GM23338 (cell line): ENCODE data around the gene SETD1A. TPM values are rescaled to one million over a fixed set of nuclear protein-coding genes. Genes with fewer than 3 reads are reported as not detected.

ENCODE experiments used
- ATAC-seq: fragments of 200-7000 bp; cut with Tn5 transposase; 3 replicates; pipeline ENCODE4 v1.9.1; 2020
- DNase-seq: peaks from one replicate; pipeline ENCODE4 v3.0.0-alpha.2; 2015; ENCODE audit warnings: low spot score
- H2AFZ ChIP-seq: fragments of 200-600 bp; sonication (generic); 2 replicates; pipeline ENCODE4 v1.8.0; 2016; ENCODE audit warnings: antibody characterized with exemption, mild to moderate bottlenecking, moderate library complexity
- H3F3A ChIP-seq: fragments of 200-600 bp; sonication (generic); replicated peaks from 2 replicates; pipeline ENCODE4 v1.8.0; 2017; ENCODE audit warnings: antibody characterized with exemption, mixed run types, low read depth
- H3K27ac ChIP-seq: fragments of 200-600 bp; sonication (generic); 2 replicates; pipeline ENCODE4 v1.6.1; 2016; ENCODE audit warnings: low read depth
- H3K27me3 ChIP-seq: fragments of 200-600 bp; sonication (generic); 2 replicates; pipeline ENCODE4 v1.8.0; 2016; ENCODE audit warnings: mild to moderate bottlenecking, mixed run types, moderate library complexity; ENCODE audit not compliant: insufficient read depth
- H3K36me3 ChIP-seq: fragments of 200-600 bp; sonication (generic); 2 replicates; pipeline ENCODE4 v1.8.0; 2016; ENCODE audit warnings: mild to moderate bottlenecking; ENCODE audit not compliant: insufficient read depth
- H3K4me1 ChIP-seq: fragments of 200-600 bp; sonication (generic); 2 replicates; pipeline ENCODE4 v1.8.0; 2016; ENCODE audit warnings: mild to moderate bottlenecking, moderate library complexity; ENCODE audit not compliant: insufficient read depth
- H3K4me2 ChIP-seq: fragments of 200-600 bp; sonication (generic); 2 replicates; pipeline ENCODE4 v1.7.1; 2017; ENCODE audit warnings: mixed run types
- H3K4me3 ChIP-seq: fragments of 200-600 bp; sonication (generic); 2 replicates; pipeline ENCODE4 v1.6.1; 2016; ENCODE audit warnings: mixed run types
- H3K79me2 ChIP-seq: fragments of 200-600 bp; sonication (generic); replicated peaks from 2 replicates; pipeline ENCODE4 v1.8.0; 2017; ENCODE audit warnings: mild to moderate bottlenecking; ENCODE audit not compliant: insufficient read depth
- H3K9me2 ChIP-seq: fragments of 200-600 bp; sonication (generic); 2 replicates; pipeline ENCODE4 v1.8.0; 2017; ENCODE audit not compliant: insufficient read depth
- H4K20me1 ChIP-seq: fragments of 200-600 bp; sonication (generic); replicated peaks from 2 replicates; pipeline ENCODE4 v1.8.0; 2017; ENCODE audit warnings: mild to moderate bottlenecking; ENCODE audit not compliant: insufficient read depth
- H3K27ac Mint-ChIP-seq: 2 replicates; pipeline ENCODE4 v1.8.0; 2020; ENCODE audit warnings: inconsistent platforms, mild to moderate bottlenecking, moderate library complexity, mixed read lengths
- H3K27me3 Mint-ChIP-seq: 3 replicates; pipeline ENCODE4 v1.8.0; 2022; ENCODE audit warnings: low read depth, mild to moderate bottlenecking, moderate library complexity, mixed read lengths, inconsistent platforms; ENCODE audit not compliant: insufficient read depth, poor library complexity
- H3K36me3 Mint-ChIP-seq: 3 replicates; pipeline ENCODE4 v1.8.0; 2021; ENCODE audit warnings: low read depth, mild to moderate bottlenecking, inconsistent platforms, moderate library complexity, mixed read lengths
- H3K4me1 Mint-ChIP-seq: 3 replicates; pipeline ENCODE4 v1.8.0; 2020; ENCODE audit warnings: mild to moderate bottlenecking, inconsistent platforms, mixed read lengths
- H3K4me3 Mint-ChIP-seq: 3 replicates; pipeline ENCODE4 v1.8.0; 2021; ENCODE audit warnings: moderate library complexity, mild to moderate bottlenecking, inconsistent platforms, mixed read lengths
- H3K9me3 Mint-ChIP-seq: 3 replicates; pipeline ENCODE4 v1.8.0; 2020; ENCODE audit warnings: moderate library complexity, mild to moderate bottlenecking, inconsistent platforms, mixed read lengths
- CREB1 ChIP-seq: fragments of 250-450 bp; sonication (Bioruptor Pico); IDR thresholded peaks from 2 replicates; pipeline ENCODE4 v1.5.0; 2020; ENCODE audit warnings: low read depth, mild to moderate bottlenecking, moderate library complexity
- EZH2 ChIP-seq: fragments of 200-600 bp; sonication (generic); IDR thresholded peaks from one replicate; pipeline ENCODE4 v1.8.0; 2017; ENCODE audit warnings: antibody characterized with exemption, mild to moderate bottlenecking, low read depth; ENCODE audit not compliant: unreplicated experiment
- JUNB ChIP-seq: IDR thresholded peaks from one replicate; pipeline ENCODE4 v1.6.1; 2016; ENCODE audit warnings: antibody characterized with exemption; ENCODE audit not compliant: unreplicated experiment
- NANOG ChIP-seq: IDR thresholded peaks from 2 replicates; pipeline ENCODE4 v1.6.1; 2016; ENCODE audit warnings: antibody characterized with exemption, borderline replicate concordance
- POLR2AphosphoS5 ChIP-seq: IDR thresholded peaks from 2 replicates; pipeline ENCODE4 v1.6.1; 2016; ENCODE audit warnings: antibody characterized with exemption, low read depth
- ZNF114 ChIP-seq: fragments of 250-450 bp; sonication (Bioruptor Pico); IDR thresholded peaks from 2 replicates; pipeline ENCODE4 v1.5.0; 2020; ENCODE audit warnings: mild to moderate bottlenecking, moderate library complexity
- ZNF331 ChIP-seq: fragments of 250-450 bp; sonication (Bioruptor Pico); IDR thresholded peaks from 2 replicates; pipeline ENCODE4 v1.5.0; 2020; ENCODE audit warnings: low read depth, mild to moderate bottlenecking, moderate library complexity
- polyA plus RNA-seq: library from polyadenylated mRNA; unstranded; fragments of >200 nt; fragmentation: Nextera tagmentation; extraction: Ambion mirVana; gene quantifications from 2 replicates; pipeline ENCODE4 v1.2.1, GENCODE V29; 2016
- total RNA-seq: library from RNA; depleted of rRNA; stranded (reverse); fragments of >200 nt; shearing (Covaris generic); gene quantifications from 2 replicates; pipeline ENCODE4 v1.2.3, GENCODE V29; 2014
- TF ChIP-seq, protein P1 (sequence below), 2 experiments: fragments of 200-600 bp in 1 of 2; sonication (generic) in 1 of 2; conservative IDR thresholded peaks; 2 replicates each; pipeline versions ENCODE4 v1.5.1 to v1.6.1; 2016 to 2017; ENCODE audit warnings: antibody characterized with exemption in 2 of 2, low read depth in 2 of 2, mild to moderate bottlenecking in 2 of 2, moderate library complexity in 1 of 2
- TF ChIP-seq, protein P2 (sequence below): IDR thresholded peaks from 2 replicates; pipeline ENCODE4 v1.6.1; 2016; ENCODE audit warnings: antibody characterized with exemption
- TF ChIP-seq, protein P3 (sequence below): IDR thresholded peaks from one replicate; pipeline ENCODE4 v1.6.1; 2018; ENCODE audit warnings: antibody characterized with exemption; ENCODE audit not compliant: unreplicated experiment

The SETD1A gene
- total and polyA plus RNA-seq, 2 experiments from 2014 or later, result 10.8 to 21.9 TPM

DNA sequence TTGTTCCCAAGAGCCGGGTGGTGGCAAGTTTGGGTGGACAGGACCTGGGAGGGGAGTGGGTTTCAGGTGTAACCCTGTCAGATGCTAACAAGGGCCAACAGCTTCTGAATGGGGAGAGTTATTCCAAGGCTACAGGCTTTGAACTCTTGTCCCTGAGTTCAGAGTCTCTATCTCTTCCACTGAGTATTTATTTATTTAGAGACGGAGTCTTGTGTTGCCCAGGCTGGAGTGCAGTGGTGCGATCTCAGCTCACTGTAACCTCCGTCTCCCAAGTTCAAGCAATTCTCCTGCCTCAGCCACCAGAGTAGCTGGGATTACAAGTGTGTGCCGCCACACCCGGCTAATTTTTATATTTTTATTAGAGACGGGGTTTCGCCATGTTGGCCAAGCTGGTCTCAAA lies 2.6 kb upstream of the SETD1A start (continued):
- TF ChIP-seq JUNB, result no peak
- TF ChIP-seq, protein P1, sequence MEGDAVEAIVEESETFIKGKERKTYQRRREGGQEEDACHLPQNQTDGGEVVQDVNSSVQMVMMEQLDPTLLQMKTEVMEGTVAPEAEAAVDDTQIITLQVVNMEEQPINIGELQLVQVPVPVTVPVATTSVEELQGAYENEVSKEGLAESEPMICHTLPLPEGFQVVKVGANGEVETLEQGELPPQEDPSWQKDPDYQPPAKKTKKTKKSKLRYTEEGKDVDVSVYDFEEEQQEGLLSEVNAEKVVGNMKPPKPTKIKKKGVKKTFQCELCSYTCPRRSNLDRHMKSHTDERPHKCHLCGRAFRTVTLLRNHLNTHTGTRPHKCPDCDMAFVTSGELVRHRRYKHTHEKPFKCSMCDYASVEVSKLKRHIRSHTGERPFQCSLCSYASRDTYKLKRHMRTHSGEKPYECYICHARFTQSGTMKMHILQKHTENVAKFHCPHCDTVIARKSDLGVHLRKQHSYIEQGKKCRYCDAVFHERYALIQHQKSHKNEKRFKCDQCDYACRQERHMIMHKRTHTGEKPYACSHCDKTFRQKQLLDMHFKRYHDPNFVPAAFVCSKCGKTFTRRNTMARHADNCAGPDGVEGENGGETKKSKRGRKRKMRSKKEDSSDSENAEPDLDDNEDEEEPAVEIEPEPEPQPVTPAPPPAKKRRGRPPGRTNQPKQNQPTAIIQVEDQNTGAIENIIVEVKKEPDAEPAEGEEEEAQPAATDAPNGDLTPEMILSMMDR (conservative IDR thresholded peaks at IDR 0.05; ENCODE audit: low read depth in 2 of 2), result no peak
- TF ChIP-seq, protein P2, sequence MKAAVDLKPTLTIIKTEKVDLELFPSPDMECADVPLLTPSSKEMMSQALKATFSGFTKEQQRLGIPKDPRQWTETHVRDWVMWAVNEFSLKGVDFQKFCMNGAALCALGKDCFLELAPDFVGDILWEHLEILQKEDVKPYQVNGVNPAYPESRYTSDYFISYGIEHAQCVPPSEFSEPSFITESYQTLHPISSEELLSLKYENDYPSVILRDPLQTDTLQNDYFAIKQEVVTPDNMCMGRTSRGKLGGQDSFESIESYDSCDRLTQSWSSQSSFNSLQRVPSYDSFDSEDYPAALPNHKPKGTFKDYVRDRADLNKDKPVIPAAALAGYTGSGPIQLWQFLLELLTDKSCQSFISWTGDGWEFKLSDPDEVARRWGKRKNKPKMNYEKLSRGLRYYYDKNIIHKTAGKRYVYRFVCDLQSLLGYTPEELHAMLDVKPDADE, result no peak
- TF ChIP-seq EZH2, result no peak
- TF ChIP-seq, protein P3, sequence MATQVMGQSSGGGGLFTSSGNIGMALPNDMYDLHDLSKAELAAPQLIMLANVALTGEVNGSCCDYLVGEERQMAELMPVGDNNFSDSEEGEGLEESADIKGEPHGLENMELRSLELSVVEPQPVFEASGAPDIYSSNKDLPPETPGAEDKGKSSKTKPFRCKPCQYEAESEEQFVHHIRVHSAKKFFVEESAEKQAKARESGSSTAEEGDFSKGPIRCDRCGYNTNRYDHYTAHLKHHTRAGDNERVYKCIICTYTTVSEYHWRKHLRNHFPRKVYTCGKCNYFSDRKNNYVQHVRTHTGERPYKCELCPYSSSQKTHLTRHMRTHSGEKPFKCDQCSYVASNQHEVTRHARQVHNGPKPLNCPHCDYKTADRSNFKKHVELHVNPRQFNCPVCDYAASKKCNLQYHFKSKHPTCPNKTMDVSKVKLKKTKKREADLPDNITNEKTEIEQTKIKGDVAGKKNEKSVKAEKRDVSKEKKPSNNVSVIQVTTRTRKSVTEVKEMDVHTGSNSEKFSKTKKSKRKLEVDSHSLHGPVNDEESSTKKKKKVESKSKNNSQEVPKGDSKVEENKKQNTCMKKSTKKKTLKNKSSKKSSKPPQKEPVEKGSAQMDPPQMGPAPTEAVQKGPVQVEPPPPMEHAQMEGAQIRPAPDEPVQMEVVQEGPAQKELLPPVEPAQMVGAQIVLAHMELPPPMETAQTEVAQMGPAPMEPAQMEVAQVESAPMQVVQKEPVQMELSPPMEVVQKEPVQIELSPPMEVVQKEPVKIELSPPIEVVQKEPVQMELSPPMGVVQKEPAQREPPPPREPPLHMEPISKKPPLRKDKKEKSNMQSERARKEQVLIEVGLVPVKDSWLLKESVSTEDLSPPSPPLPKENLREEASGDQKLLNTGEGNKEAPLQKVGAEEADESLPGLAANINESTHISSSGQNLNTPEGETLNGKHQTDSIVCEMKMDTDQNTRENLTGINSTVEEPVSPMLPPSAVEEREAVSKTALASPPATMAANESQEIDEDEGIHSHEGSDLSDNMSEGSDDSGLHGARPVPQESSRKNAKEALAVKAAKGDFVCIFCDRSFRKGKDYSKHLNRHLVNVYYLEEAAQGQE, result no peak
- TF ChIP-seq CREB1 (CRISPR knock-in tag), result no peak
- no peak for TF ChIP-seq ZNF331 (CRISPR knock-in tag)
- no peak for TF ChIP-seq NANOG

DNA sequence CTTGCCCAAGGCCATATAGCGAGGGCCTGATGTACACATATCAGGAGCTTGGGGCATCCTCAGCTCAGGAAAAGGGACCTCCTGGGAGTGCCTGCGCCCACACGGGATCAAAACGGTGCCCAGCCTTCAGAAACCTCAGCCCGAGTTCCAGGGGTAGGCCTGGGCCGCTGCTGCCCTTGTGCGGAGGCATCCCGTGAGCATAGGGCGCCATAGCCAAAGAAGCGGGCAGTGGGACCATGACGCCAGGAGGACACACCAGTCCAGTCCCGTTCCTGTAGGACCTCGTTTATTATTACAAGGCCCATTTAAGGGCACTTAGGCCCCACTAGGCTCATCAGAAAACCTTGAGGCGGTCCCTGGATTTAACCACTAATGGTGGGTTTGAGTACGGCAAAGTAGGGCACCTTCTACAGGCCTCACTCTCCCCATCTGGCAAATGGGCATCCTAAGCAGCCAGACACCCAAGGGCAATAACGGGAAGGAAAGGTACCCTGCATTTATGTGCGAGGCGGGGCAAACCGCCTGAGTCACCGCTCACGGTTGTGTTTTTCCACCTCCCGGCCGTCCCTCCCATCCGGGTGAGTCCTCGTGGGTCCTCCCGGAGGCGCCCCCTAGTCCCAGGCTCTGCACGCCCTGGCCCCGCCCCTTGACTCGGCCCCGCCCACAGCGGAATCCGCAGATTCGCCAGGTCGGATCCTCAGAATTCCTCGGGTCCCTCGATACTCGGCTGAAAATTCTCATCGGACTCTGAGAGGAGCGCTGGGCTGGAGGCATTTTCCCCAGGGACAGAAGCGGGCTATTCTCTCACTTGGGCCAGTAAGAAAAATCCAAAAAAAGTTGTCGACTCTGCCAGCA lies 726 bp upstream of the SETD1A start:
- DNase-seq, result peak; percentile 93
- peaks cover 29% of the 10 kb centered on the region for H3K36me3 ChIP-seq
- H3K9me2 ChIP-seq, result no peaks in the 10 kb centered on the region
- H3K9me3 Mint-ChIP-seq, result no peaks in the 10 kb centered on the region
- no peaks in the 10 kb centered on the region for H3K27me3 ChIP-seq
- H3K4me3 ChIP-seq, result peak overlapping the region; percentile 100
- peaks cover 21% of the 10 kb centered on the region for H4K20me1 ChIP-seq
- H3K79me2 ChIP-seq, result peaks cover 29% of the 10 kb centered on the region
- H3K4me1 ChIP-seq, result no peaks in the 10 kb centered on the region
- H3K27me3 Mint-ChIP-seq, result peaks cover 13% of the 10 kb centered on the region
- peaks cover 13% of the 10 kb centered on the region for H3K4me1 Mint-ChIP-seq
- H2AFZ ChIP-seq, result peak overlapping the region; percentile 100
- peak; percentile 62 for ATAC-seq
- H3K4me3 Mint-ChIP-seq, result peak overlapping the region; percentile 94
- H3K4me2 ChIP-seq, result peak overlapping the region; percentile 99
- H3K27ac Mint-ChIP-seq, result peak overlapping the region; percentile 100
- peak overlapping the region; percentile 100 for H3K27ac ChIP-seq
- H3F3A ChIP-seq, result peaks cover 27% of the 10 kb centered on the region
- H3K36me3 Mint-ChIP-seq, result peaks cover 34% of the 10 kb centered on the region
- TF ChIP-seq POLR2AphosphoS5 (peak; percentile 47), ZNF114 (no peak), JUNB (no peak)
- TF ChIP-seq, protein P3, result no peak
